ENCODE data around the gene NUDT6.
"Not testable (repeated sequence)": the region's sequence is repeated elsewhere in the genome, so short reads cannot be mapped to it uniquely, and the experiment has no call there.

NUDT6 gene

GRCh38 chr4:122873146-122873545, 49.3 kb downstream of the NUDT6 start:
- H3K4me3 Mint-ChIP-seq, result no peak overlapping the region
- peaks cover 37% of the 10 kb centered on the region for H3K9me3 Mint-ChIP-seq
- peak overlapping the region in 2 of 3 experiments; percentile 22 to 70 for H3K27ac Mint-ChIP-seq
- no peaks in the 10 kb centered on the region for H3K4me1 Mint-ChIP-seq
- no peaks in the 10 kb centered on the region for H3K27me3 Mint-ChIP-seq (ENCODE audit: low read depth)
- TF ChIP-seq CTCF (IDR thresholded peaks at IDR 0.05; ENCODE audit: unreplicated experiment in 3 of 3), result no peak
- peaks cover 33% of the 10 kb centered on the region for H3K36me3 Mint-ChIP-seq (ENCODE audit: low read depth)

GRCh38 chr4:122868235-122868634, 54.2 kb downstream of the NUDT6 start:
- Mint-ChIP-seq H3K36me3 (ENCODE audit: low read depth) (peaks cover 30% of the 10 kb centered on the region), H3K9me3 (peaks cover 35% of the 10 kb centered on the region)
- not testable (repeated sequence) for H3K27me3 Mint-ChIP-seq (ENCODE audit: low read depth); H3K27ac Mint-ChIP-seq; H3K4me1 Mint-ChIP-seq; H3K4me3 Mint-ChIP-seq

GRCh38 chr4:122865425-122865824, 57.0 kb downstream of the NUDT6 start:
- Mint-ChIP-seq H3K4me3 (no peak overlapping the region), H3K4me1 (peaks cover 13% of the 10 kb centered on the region), H3K27ac (no peak overlapping the region), H3K27me3 (ENCODE audit: low read depth) (no peaks in the 10 kb centered on the region), H3K9me3 (peaks cover 19% of the 10 kb centered on the region), H3K36me3 (ENCODE audit: low read depth) (peaks cover 12% of the 10 kb centered on the region)
- no peak for TF ChIP-seq CTCF (IDR thresholded peaks at IDR 0.05; ENCODE audit: unreplicated experiment in 3 of 3)

GRCh38 chr4:122863639-122864038, 58.8 kb downstream of the NUDT6 start:
- no peaks in the 10 kb centered on the region for H3K27me3 Mint-ChIP-seq (ENCODE audit: low read depth)
- H3K9me3 Mint-ChIP-seq, result peaks cover under 1% of the 10 kb centered on the region
- no peak for TF ChIP-seq CTCF (IDR thresholded peaks at IDR 0.05; ENCODE audit: unreplicated experiment in 3 of 3)
- no peaks in the 10 kb centered on the region for H3K36me3 Mint-ChIP-seq (ENCODE audit: low read depth)
- no peak overlapping the region for H3K27ac Mint-ChIP-seq
- no peak overlapping the region for H3K4me3 Mint-ChIP-seq
- H3K4me1 Mint-ChIP-seq, result peaks cover 13% of the 10 kb centered on the region

GRCh38 chr4:122861172-122861943, 61.0 kb downstream of the NUDT6 start:
- Mint-ChIP-seq H3K4me3 (no peak overlapping the region), H3K9me3 (no peaks in the 10 kb centered on the region), H3K36me3 (ENCODE audit: low read depth) (no peaks in the 10 kb centered on the region), H3K27me3 (ENCODE audit: low read depth) (no peaks in the 10 kb centered on the region), H3K4me1 (peaks cover 13% of the 10 kb centered on the region), H3K27ac (peak overlapping the region; percentile 4 to 43 (median 20))
- no peak for TF ChIP-seq CTCF (IDR thresholded peaks at IDR 0.05; ENCODE audit: unreplicated experiment in 3 of 3)

GRCh38 chr4:122858705-122859104, 63.7 kb downstream of the NUDT6 start:
- no peak overlapping the region for H3K4me3 Mint-ChIP-seq
- no peaks in the 10 kb centered on the region for H3K36me3 Mint-ChIP-seq (ENCODE audit: low read depth)
- no peak for TF ChIP-seq CTCF (IDR thresholded peaks at IDR 0.05; ENCODE audit: unreplicated experiment in 3 of 3)
- no peaks in the 10 kb centered on the region for H3K27me3 Mint-ChIP-seq (ENCODE audit: low read depth)
- peaks cover 29% of the 10 kb centered on the region for H3K4me1 Mint-ChIP-seq
- no peaks in the 10 kb centered on the region for H3K9me3 Mint-ChIP-seq
- no peak overlapping the region for H3K27ac Mint-ChIP-seq
